ENCODE measurements around the gene CBX4. TPM values are rescaled to one million over a fixed set of nuclear protein-coding genes. Genes with fewer than 3 reads are reported as not detected.

Gene CBX4
- total and polyA plus RNA-seq, 3 experiments from 2014 or later: 9.8 to 12.2 (median 12.1) TPM

DNA sequence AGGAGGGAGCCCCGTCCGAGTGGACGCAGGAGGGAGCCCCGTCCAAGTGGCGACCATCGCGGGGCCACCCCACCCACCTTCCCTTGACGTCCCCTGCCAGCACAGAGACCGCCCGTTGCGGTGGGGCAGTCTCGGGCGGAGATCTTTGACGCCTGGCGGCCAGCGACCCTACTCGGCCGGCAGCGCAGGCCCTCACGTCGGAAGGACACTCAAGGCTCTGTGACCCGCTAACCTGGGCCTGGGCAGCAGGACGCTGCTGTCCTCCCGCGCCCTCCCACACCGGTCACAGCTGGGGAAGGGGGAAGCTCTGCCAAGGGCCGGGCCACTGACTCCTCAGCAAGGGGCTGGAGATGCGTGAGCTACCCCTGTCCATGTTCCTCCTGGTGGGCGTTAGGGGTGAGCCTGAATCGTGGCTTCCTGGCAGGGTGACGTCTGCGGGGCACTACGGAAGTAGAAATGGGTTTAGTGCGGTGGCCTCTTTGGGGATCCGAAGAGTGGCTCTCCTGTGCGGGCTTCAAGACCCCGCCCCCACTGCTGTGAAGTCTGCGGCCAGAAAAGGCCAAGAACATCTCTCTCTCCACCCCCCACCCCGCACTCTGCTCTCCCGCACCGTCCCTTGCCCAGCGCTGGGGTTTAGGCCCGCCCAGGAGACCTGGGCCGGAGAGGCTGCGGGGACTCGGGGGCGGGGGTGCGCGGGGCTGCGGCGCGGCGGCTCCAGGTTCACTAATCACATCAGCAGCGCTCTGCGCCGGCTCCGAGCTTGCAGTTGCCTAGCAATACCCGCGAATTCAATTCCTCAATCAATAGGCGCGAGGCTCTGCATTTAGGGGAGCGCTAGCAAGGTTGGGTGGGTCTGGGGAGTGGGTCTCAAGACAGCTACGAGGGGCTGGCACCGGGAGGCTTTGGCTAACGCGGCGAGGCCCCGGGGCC, 48.2 kb downstream of the CBX4 start:
- no peak overlapping the region for H3K4me3 ChIP-seq (ENCODE audit: low read length)
- DNase-seq: peak in 1 of 5 donors; percentile 55
- Mint-ChIP-seq H3K27ac (peak overlapping the region in 1 of 8 donors; percentile 47), H3K9me3 (no peaks in the 10 kb centered on the region), H3K36me3 (no peaks in the 10 kb centered on the region), H3K4me1 (peaks cover 4 to 25% (median 6%) of the 10 kb centered on the region in 3 donors), H3K4me3 (peak overlapping the region in 1 of 7 donors; percentile 72), H3K27me3 (peaks cover 29 to 55% of the 10 kb centered on the region in 2 donors)
- no peaks in the 10 kb centered on the region for H3K9me3 ChIP-seq (ENCODE audit: low read length)
- ChIA-PET CTCF (interaction anchor here (0.6 to 1.6 kb wide), 5 partner anchors 16 to 203 kb away, joined by 3 to 5 read pairs (median 4); no protein-coding TSS in a partner anchor), POLR2A (no interaction called here)
- H3K36me3 ChIP-seq (ENCODE audit: insufficient read depth, low read length): no peaks in the 10 kb centered on the region
- no peak overlapping the region for H3K27ac ChIP-seq (ENCODE audit: low read depth, low read length)
- peaks cover 24% of the 10 kb centered on the region for H3K4me1 ChIP-seq (ENCODE audit: insufficient read depth, low read length)
- peaks cover 33% of the 10 kb centered on the region for H3K27me3 ChIP-seq (ENCODE audit: insufficient read depth, low read length, poor library complexity, severe bottlenecking)

DNA sequence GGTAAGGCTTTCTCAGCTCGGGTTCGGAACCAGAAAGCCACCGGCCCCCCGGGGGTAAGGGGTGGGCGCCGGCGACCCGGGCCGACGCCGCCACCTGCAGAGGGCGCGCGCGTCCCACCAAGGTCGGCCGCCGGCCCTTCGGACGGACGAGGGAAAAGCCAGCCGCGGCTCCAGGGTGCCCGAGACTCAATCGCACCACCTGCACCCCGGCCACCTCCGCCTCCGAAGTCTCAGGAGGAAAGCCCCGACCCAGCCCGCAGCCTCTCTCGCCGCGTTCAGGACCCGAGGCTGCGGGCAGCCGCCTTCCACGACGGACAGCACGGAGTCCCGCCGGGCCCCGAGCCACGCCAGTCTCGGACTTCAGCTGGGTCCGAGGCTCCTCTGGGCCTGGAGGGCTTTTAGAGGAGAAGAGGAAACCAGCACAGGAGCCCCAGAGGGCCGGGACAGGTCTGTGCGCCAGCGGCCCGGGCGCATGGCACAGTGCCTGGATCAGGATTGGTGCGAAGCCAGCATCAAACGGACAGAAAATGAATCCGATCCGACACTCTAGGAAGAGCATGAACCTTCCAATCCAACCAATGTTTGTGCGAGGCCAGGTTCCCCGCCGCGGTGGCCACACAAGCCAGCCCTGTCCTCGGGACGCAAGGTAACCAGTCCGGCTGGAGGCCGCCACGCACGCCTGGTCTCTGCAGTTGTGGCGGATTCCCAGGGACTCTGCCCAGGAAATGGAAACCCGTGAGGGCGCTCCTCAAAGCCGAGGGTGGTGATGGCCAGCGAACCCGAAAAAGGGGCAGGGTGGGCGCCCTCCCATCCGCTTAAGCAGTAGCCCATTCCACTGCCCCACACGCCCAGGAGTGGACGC, 49.1 kb downstream of the CBX4 start:
- H3K9me3 Mint-ChIP-seq: no peaks in the 10 kb centered on the region
- H3K27ac ChIP-seq (ENCODE audit: low read depth, low read length): no peak overlapping the region
- H3K4me3 ChIP-seq (ENCODE audit: low read length): no peak overlapping the region
- no peak overlapping the region for H3K27ac Mint-ChIP-seq
- H3K4me1 Mint-ChIP-seq: peaks cover 0 to 20% (median 3%) of the 10 kb centered on the region in 3 donors
- H3K4me3 Mint-ChIP-seq: peak overlapping the region in 1 of 7 donors; percentile 27
- POLR2A ChIA-PET: no interaction called here
- H3K36me3 Mint-ChIP-seq: no peaks in the 10 kb centered on the region
- H3K4me1 ChIP-seq (ENCODE audit: insufficient read depth, low read length): peaks cover 20% of the 10 kb centered on the region
- CTCF ChIA-PET: interaction anchor here (0.6 to 1.6 kb wide), 15 partner anchors 9 to 207 kb away, joined by 3 to 5 read pairs (median 3); no protein-coding TSS in a partner anchor
- DNase-seq: peak in 1 of 5 donors; percentile 44
- H3K27me3 ChIP-seq (ENCODE audit: insufficient read depth, low read length, poor library complexity, severe bottlenecking): peaks cover 33% of the 10 kb centered on the region
- no peaks in the 10 kb centered on the region for H3K36me3 ChIP-seq (ENCODE audit: insufficient read depth, low read length)
- H3K27me3 Mint-ChIP-seq: peaks cover 33 to 64% of the 10 kb centered on the region in 2 donors
- H3K9me3 ChIP-seq (ENCODE audit: low read length): no peaks in the 10 kb centered on the region

DNA sequence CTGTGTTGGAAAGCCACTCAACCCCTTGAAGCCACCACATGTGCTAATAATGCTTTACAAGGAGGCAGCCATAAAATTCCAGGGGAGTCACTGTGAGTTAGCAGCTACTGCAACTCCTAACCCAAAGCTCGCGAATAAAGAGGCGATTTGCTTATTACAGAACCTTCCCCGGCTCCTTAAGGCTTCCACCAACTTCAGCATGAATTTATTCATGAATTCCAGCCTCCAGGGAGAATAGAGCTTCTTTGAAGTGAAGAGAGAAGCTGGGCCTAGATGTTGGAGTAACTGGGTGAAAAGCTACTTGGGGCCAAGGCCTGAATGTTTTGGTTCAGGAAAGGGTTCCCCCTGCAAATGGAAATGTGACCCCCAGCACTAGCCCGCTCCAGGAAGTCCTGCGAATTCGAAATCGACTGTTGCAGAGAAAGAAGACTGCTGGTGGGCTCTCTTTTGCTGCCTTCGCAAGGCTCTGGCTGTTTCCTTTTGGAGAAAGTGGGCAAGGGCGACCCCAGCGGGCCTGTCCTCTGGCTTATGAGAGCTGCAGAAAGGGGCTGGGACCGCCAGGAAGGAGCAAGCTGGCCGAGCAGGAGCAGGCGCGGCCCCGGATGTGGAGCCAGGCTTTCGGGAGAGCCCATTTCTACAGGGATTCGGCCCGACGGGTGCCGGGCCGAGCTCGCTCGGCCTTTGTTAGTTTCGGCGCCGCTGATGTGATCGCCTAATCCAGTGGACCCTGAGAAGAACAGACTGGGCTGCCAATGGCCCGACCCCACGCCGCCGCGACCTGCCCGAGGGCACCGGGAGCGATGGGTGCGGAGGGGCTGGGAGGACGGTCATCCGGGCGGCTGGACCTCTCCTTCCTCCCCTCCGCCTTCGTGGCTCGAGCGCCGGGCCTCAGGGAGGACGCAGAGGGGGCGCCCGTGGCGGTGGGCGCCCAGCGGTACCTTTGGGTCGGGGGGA, 50.0 kb downstream of the CBX4 start:
- Mint-ChIP-seq H3K27ac (no peak overlapping the region), H3K4me1 (peaks cover 0 to 20% (median 3%) of the 10 kb centered on the region in 3 donors), H3K4me3 (peak overlapping the region in 2 of 7 donors; percentile 19 to 69), H3K36me3 (no peaks in the 10 kb centered on the region), H3K9me3 (no peaks in the 10 kb centered on the region), H3K27me3 (peaks cover 33 to 65% of the 10 kb centered on the region in 2 donors)
- ChIA-PET CTCF (interaction anchor here (0.7 to 1.6 kb wide), 13 partner anchors 8 to 208 kb away, joined by 3 to 5 read pairs (median 3); no protein-coding TSS in a partner anchor), POLR2A (no interaction called here)
- no peak overlapping the region for H3K4me3 ChIP-seq (ENCODE audit: low read length)
- H3K27me3 ChIP-seq (ENCODE audit: insufficient read depth, low read length, poor library complexity, severe bottlenecking): peaks cover 33% of the 10 kb centered on the region
- no peaks in the 10 kb centered on the region for H3K36me3 ChIP-seq (ENCODE audit: insufficient read depth, low read length)
- no peaks in the 10 kb centered on the region for H3K9me3 ChIP-seq (ENCODE audit: low read length)
- peak in 1 of 5 donors; percentile 21 for DNase-seq
- H3K4me1 ChIP-seq (ENCODE audit: insufficient read depth, low read length): peaks cover 20% of the 10 kb centered on the region
- no peak overlapping the region for H3K27ac ChIP-seq (ENCODE audit: low read depth, low read length)

DNA sequence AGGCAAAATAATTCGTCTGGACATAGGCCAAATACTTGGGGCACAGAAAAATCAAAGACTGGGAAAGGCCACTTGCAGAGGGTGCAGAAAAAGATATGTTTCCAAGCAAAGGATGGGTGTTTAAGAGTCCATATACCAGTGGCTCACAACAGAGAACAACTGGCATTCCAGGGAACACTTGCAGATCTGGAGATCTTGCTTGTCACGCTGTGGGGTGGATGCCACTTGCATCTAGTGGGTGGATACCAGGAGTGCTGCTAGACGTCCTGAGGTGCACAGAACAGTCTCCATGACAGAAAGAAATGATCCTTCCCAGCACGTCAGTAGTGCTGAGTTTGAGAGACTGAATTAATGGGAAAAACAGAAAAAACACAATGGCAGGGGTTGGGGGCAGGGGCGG, 50.8 kb downstream of the CBX4 start:
- Mint-ChIP-seq H3K9me3 (no peaks in the 10 kb centered on the region), H3K27me3 (peaks cover 32 to 64% of the 10 kb centered on the region in 2 donors), H3K36me3 (no peaks in the 10 kb centered on the region), H3K4me3 (peak overlapping the region in 2 of 7 donors; percentile 18 to 70), H3K4me1 (peaks cover 0 to 20% (median 3%) of the 10 kb centered on the region in 3 donors), H3K27ac (peak overlapping the region in 1 of 8 donors; percentile 78)
- peaks cover 20% of the 10 kb centered on the region for H3K4me1 ChIP-seq (ENCODE audit: insufficient read depth, low read length)
- peaks cover 33% of the 10 kb centered on the region for H3K27me3 ChIP-seq (ENCODE audit: insufficient read depth, low read length, poor library complexity, severe bottlenecking)
- ChIA-PET POLR2A (no interaction called here), CTCF (interaction anchor here (1.2 to 1.4 kb wide), 2 partner anchors 11 to 20 kb away, joined by 3 read pairs; no protein-coding TSS in a partner anchor)
- no peak for DNase-seq
- no peaks in the 10 kb centered on the region for H3K36me3 ChIP-seq (ENCODE audit: insufficient read depth, low read length)
- H3K4me3 ChIP-seq (ENCODE audit: low read length): no peak overlapping the region
- H3K9me3 ChIP-seq (ENCODE audit: low read length): no peaks in the 10 kb centered on the region
- H3K27ac ChIP-seq (ENCODE audit: low read depth, low read length): no peak overlapping the region

DNA sequence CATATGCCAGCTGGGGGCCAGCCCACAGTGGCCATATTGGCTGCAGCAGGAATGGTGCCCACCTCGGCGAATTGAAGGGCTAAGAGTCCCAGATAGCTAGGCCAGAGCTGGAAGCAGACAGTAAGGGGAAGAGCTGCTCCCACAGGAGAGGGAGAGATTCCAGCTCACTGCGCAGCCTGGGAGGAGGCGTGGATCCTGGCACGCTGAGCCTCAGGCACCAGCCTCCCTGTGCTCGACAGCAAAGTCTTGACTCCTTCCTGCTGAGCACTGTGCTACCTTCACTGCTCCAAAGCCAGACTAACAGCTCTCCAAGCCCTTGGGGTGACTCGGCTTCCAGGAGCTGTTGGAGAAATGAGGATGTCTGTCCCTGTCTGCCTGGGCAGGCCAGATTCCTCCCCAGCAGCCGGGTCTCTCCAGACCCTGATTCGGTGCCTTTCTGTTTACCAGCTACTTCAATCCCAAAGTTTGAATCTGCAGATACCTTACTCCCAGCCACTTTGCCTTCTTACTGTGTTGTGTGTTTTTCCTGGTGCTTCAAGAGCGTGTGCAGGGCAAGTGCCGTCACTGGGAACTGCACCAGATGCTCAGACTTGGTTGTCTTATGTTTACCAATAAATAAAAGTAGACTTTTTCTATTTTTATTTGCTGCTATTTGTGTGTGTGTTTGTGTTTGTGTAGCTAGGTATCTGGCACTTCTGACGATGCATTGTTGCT, 52.2 kb downstream of the CBX4 start:
- Histone ChIP-seq H3K9me3 (ENCODE audit: low read length) (no peaks in the 10 kb centered on the region), H3K4me3 (ENCODE audit: low read length) (no peak overlapping the region), H3K27ac (ENCODE audit: low read depth, low read length) (no peak overlapping the region), H3K27me3 (ENCODE audit: insufficient read depth, low read length, poor library complexity, severe bottlenecking) (peaks cover 33% of the 10 kb centered on the region), H3K4me1 (ENCODE audit: insufficient read depth, low read length) (peaks cover 20% of the 10 kb centered on the region), H3K36me3 (ENCODE audit: insufficient read depth, low read length) (no peaks in the 10 kb centered on the region)
- H3K4me3 Mint-ChIP-seq: peak overlapping the region in 1 of 7 donors; percentile 39
- H3K36me3 Mint-ChIP-seq: peaks cover 0 to 3% (median 0%) of the 10 kb centered on the region in 3 donors
- H3K27me3 Mint-ChIP-seq: peaks cover 33 to 70% of the 10 kb centered on the region in 2 donors
- ChIA-PET POLR2A (no interaction called here), CTCF (interaction anchor here (0.8 to 1.4 kb wide), 3 partner anchors 9 to 221 kb away, joined by 3 to 5 read pairs (median 3); partner anchors contain the start of gene CBX2)
- peak overlapping the region in 1 of 8 donors; percentile 36 for H3K27ac Mint-ChIP-seq
- DNase-seq: no peak
- H3K9me3 Mint-ChIP-seq: no peaks in the 10 kb centered on the region
- peaks cover 0 to 16% (median 3%) of the 10 kb centered on the region in 3 donors for H3K4me1 Mint-ChIP-seq

DNA sequence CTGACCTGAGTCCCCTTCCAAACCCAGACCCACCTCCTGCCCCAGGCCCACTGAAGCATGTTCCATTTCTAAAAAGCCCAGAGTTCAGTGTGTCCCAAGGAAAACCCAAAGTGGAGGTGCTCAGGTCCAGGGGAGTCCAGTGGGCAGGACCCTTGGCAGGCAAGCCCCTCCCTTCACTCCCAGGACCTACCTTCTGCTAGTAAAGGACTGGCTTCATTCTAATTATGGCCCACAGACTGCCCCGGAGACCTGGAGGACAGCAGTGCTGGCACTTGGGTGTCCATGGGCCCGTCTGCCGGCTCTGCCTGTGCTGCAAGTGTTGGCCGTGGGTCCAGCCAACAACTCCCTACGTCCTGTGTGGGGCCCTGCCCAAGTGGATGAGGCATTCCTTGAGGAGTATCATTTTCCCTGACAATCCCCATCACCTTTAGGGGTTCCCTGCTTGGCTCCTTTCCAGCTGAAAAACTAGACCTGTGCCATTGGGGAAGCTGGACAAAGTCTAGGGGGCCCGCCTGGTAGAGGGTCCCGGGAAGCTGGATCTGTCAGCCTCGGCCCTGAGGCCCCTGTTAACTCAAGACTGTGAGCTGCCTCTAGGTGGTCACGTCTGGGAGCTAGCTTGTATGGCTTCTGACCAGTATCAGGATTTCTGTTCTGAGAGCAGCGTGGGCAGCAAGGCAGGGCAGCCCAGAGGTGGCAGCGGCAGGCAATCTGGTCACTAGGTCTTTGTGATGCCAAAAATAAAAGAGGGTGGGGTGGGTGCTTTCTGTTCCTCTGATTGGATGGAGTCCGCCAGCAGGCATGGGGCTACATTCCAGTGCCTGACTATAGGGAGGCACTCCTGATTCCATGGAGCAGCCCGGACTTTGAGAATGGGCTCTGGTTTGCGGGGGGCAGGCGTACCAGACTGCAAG, 53.1 kb downstream of the CBX4 start:
- H3K27ac ChIP-seq (ENCODE audit: low read depth, low read length): no peak overlapping the region
- peaks cover 24% of the 10 kb centered on the region for H3K27me3 ChIP-seq (ENCODE audit: insufficient read depth, low read length, poor library complexity, severe bottlenecking)
- no peak for DNase-seq
- Mint-ChIP-seq H3K27me3 (peaks cover 33 to 74% of the 10 kb centered on the region in 2 donors), H3K4me1 (peaks cover 0 to 12% (median 5%) of the 10 kb centered on the region in 3 donors), H3K9me3 (no peaks in the 10 kb centered on the region), H3K36me3 (peaks cover 0 to 3% (median 0%) of the 10 kb centered on the region in 3 donors), H3K4me3 (no peak overlapping the region), H3K27ac (peak overlapping the region in 1 of 8 donors; percentile 36)
- H3K9me3 ChIP-seq (ENCODE audit: low read length): no peaks in the 10 kb centered on the region
- no peaks in the 10 kb centered on the region for H3K36me3 ChIP-seq (ENCODE audit: insufficient read depth, low read length)
- H3K4me3 ChIP-seq (ENCODE audit: low read length): no peak overlapping the region
- peaks cover 12% of the 10 kb centered on the region for H3K4me1 ChIP-seq (ENCODE audit: insufficient read depth, low read length)
- CTCF ChIA-PET: interaction anchor here (1.4 kb wide), 1 partner anchor 222 kb away, joined by 3 read pairs; no protein-coding TSS in a partner anchor
- POLR2A ChIA-PET: no interaction called here
